Measurements from ENCODE around the gene TPT1. TPM values are rescaled to one million over a fixed set of nuclear protein-coding genes. Genes with fewer than 3 reads are reported as not detected.

The TPT1 gene
- total RNA-seq, 1 donor: 2,232 TPM

DNA sequence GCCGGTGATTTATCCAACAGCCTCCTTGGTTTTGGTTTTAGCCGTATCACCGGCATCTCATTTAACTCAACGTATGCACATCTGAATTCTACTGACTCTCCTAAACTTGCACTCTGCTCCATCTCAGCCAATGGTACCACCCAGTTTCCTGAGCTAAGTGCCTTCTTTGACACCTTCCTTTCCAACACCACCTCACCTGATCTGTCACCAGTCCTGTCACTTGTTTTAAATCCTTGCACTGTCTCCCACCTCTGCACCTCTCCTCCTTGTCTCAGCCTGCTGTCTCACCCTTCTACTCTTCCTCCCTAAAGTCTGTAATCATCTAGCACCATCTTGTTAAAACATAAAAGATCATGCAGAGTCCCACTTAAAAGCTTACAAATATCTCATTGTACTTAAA lies 28.1 kb upstream of the TPT1 start:
- DNase-seq (ENCODE audit: insufficient read length, low spot score, missing footprints): no peak
- H3K36me3 ChIP-seq (ENCODE audit: insufficient read depth, low read length): peaks cover 5% of the 10 kb centered on the region
- H3K27ac ChIP-seq (ENCODE audit: low read depth, low read length): no peak overlapping the region
- H4K20me1 ChIP-seq (ENCODE audit: insufficient read depth, low read length): peaks cover 3% of the 10 kb centered on the region
- H3K79me2 ChIP-seq (ENCODE audit: insufficient read depth, low read length): no peaks in the 10 kb centered on the region
- peaks cover 7% of the 10 kb centered on the region for H3K4me1 ChIP-seq (ENCODE audit: insufficient read depth, low read length)
- no peaks in the 10 kb centered on the region for H3K27me3 ChIP-seq (ENCODE audit: insufficient read depth, low read length)
- H3K4me3 ChIP-seq (ENCODE audit: insufficient read depth, low read length): no peak overlapping the region
- H3K9me3 ChIP-seq (ENCODE audit: low read depth, low read length): no peaks in the 10 kb centered on the region
- TF ChIP-seq, protein P1, sequence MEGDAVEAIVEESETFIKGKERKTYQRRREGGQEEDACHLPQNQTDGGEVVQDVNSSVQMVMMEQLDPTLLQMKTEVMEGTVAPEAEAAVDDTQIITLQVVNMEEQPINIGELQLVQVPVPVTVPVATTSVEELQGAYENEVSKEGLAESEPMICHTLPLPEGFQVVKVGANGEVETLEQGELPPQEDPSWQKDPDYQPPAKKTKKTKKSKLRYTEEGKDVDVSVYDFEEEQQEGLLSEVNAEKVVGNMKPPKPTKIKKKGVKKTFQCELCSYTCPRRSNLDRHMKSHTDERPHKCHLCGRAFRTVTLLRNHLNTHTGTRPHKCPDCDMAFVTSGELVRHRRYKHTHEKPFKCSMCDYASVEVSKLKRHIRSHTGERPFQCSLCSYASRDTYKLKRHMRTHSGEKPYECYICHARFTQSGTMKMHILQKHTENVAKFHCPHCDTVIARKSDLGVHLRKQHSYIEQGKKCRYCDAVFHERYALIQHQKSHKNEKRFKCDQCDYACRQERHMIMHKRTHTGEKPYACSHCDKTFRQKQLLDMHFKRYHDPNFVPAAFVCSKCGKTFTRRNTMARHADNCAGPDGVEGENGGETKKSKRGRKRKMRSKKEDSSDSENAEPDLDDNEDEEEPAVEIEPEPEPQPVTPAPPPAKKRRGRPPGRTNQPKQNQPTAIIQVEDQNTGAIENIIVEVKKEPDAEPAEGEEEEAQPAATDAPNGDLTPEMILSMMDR (IDR thresholded peaks at IDR 0.05; ENCODE audit: extremely low read depth, low read depth, low read length): no peak
- H2AFZ ChIP-seq (ENCODE audit: low read length): no peak overlapping the region
- H3K4me2 ChIP-seq (ENCODE audit: insufficient read depth, low read length): no peak overlapping the region

DNA sequence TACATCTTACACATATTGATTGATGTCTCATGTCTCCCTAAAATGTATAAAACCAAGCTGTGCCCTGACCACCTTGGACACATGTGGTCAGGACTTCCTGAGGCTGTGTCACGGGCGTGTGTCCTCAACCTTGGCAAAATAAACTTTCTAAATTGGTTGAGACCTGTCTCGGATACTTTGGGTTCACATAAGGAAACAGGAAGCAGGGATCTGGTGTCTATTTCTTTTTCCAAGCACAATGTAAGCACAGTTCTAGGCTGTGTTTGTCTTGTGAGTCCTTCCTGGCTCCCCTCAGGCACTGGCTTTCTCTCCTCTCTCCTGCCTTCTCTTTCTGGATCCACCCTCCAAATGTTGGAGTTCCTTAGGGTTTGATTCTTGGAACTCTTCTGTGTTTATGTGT lies 27.6 kb upstream of the TPT1 start:
- TF ChIP-seq, protein P1 (IDR thresholded peaks at IDR 0.05; ENCODE audit: extremely low read depth, low read depth, low read length): no peak
- no peak overlapping the region for H3K4me3 ChIP-seq (ENCODE audit: insufficient read depth, low read length)
- peaks cover 7% of the 10 kb centered on the region for H3K4me1 ChIP-seq (ENCODE audit: insufficient read depth, low read length)
- no peaks in the 10 kb centered on the region for H3K79me2 ChIP-seq (ENCODE audit: insufficient read depth, low read length)
- H3K4me2 ChIP-seq (ENCODE audit: insufficient read depth, low read length): no peak overlapping the region
- H3K36me3 ChIP-seq (ENCODE audit: insufficient read depth, low read length): peaks cover 8% of the 10 kb centered on the region
- peaks cover 3% of the 10 kb centered on the region for H4K20me1 ChIP-seq (ENCODE audit: insufficient read depth, low read length)
- no peak overlapping the region for H3K27ac ChIP-seq (ENCODE audit: low read depth, low read length)
- H3K27me3 ChIP-seq (ENCODE audit: insufficient read depth, low read length): no peaks in the 10 kb centered on the region
- H3K9me3 ChIP-seq (ENCODE audit: low read depth, low read length): no peaks in the 10 kb centered on the region
- no peak for DNase-seq (ENCODE audit: insufficient read length, low spot score, missing footprints)
- H2AFZ ChIP-seq (ENCODE audit: low read length): no peak overlapping the region

DNA sequence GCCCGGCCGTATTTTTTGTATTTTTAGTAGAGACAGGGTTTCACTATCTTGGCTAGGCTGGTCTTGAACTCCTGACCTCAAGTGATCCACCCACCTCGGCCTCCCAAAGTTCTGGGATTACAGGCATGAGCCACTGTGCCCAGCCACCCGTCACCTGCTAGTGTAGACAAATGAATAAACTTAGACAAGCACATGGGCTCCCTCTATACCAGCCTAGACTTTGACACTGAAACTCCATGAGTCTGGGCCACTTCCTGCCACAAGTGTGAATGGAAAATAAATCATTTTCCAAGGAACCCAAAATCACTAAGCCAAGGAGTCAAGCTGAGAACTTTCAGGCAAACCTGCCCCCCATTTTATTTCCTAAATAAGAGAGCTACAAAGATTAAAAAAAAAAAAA lies 27.0 kb upstream of the TPT1 start:
- no peaks in the 10 kb centered on the region for H3K9me3 ChIP-seq (ENCODE audit: low read depth, low read length)
- H3K27me3 ChIP-seq (ENCODE audit: insufficient read depth, low read length): no peaks in the 10 kb centered on the region
- no peaks in the 10 kb centered on the region for H3K79me2 ChIP-seq (ENCODE audit: insufficient read depth, low read length)
- H4K20me1 ChIP-seq (ENCODE audit: insufficient read depth, low read length): peaks cover 3% of the 10 kb centered on the region
- no peak for DNase-seq (ENCODE audit: insufficient read length, low spot score, missing footprints)
- no peak overlapping the region for H2AFZ ChIP-seq (ENCODE audit: low read length)
- H3K4me2 ChIP-seq (ENCODE audit: insufficient read depth, low read length): no peak overlapping the region
- peaks cover 7% of the 10 kb centered on the region for H3K4me1 ChIP-seq (ENCODE audit: insufficient read depth, low read length)
- peaks cover 11% of the 10 kb centered on the region for H3K36me3 ChIP-seq (ENCODE audit: insufficient read depth, low read length)
- H3K27ac ChIP-seq (ENCODE audit: low read depth, low read length): no peak overlapping the region
- TF ChIP-seq, protein P1 (IDR thresholded peaks at IDR 0.05; ENCODE audit: extremely low read depth, low read depth, low read length): no peak
- H3K4me3 ChIP-seq (ENCODE audit: insufficient read depth, low read length): no peak overlapping the region

DNA sequence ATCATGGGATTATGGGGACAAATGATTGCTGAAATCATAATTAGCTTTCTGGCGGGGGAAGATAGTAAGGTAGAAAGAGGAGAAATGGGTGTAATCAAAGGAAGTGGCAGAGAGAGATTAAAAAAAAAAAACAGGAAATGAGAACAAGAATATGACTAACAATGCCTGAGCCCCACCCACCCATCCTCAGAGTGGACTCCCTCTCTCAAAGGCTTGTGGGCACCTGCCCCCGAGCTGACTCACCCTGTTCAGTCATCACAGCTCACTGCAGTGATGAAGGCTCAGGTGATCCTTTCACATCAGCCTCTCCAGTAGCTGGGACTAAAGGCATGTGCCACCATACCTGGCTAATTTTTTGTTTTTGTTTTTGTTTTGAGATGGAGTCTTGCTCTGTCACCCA lies 26.4 kb upstream of the TPT1 start:
- Histone ChIP-seq H3K27ac (ENCODE audit: low read depth, low read length) (no peak overlapping the region), H4K20me1 (ENCODE audit: insufficient read depth, low read length) (peaks cover 3% of the 10 kb centered on the region), H3K79me2 (ENCODE audit: insufficient read depth, low read length) (no peaks in the 10 kb centered on the region), H3K4me3 (ENCODE audit: insufficient read depth, low read length) (no peak overlapping the region), H3K9me3 (ENCODE audit: low read depth, low read length) (no peaks in the 10 kb centered on the region), H2AFZ (ENCODE audit: low read length) (no peak overlapping the region), H3K4me2 (ENCODE audit: insufficient read depth, low read length) (no peak overlapping the region), H3K36me3 (ENCODE audit: insufficient read depth, low read length) (peaks cover 17% of the 10 kb centered on the region), H3K4me1 (ENCODE audit: insufficient read depth, low read length) (peaks cover 7% of the 10 kb centered on the region), H3K27me3 (ENCODE audit: insufficient read depth, low read length) (no peaks in the 10 kb centered on the region)
- DNase-seq (ENCODE audit: insufficient read length, low spot score, missing footprints): peak; percentile 93
- TF ChIP-seq, protein P1 (IDR thresholded peaks at IDR 0.05; ENCODE audit: extremely low read depth, low read depth, low read length): no peak

All from osteoblast (primary cell).